ENCODE measurements around the gene TAGLN. TPM values are rescaled to one million over a fixed set of nuclear protein-coding genes. Genes with fewer than 3 reads are reported as not detected.

Gene TAGLN
- total RNA-seq, 1 donor from 2014 or later = 3.2 TPM

- intact Hi-C loops (cut with micrococcal nuclease) = no loop called here
These were observed 15.4 kb downstream of the TAGLN start for GRCh38 chr11:117214404-117215110.

DNA sequence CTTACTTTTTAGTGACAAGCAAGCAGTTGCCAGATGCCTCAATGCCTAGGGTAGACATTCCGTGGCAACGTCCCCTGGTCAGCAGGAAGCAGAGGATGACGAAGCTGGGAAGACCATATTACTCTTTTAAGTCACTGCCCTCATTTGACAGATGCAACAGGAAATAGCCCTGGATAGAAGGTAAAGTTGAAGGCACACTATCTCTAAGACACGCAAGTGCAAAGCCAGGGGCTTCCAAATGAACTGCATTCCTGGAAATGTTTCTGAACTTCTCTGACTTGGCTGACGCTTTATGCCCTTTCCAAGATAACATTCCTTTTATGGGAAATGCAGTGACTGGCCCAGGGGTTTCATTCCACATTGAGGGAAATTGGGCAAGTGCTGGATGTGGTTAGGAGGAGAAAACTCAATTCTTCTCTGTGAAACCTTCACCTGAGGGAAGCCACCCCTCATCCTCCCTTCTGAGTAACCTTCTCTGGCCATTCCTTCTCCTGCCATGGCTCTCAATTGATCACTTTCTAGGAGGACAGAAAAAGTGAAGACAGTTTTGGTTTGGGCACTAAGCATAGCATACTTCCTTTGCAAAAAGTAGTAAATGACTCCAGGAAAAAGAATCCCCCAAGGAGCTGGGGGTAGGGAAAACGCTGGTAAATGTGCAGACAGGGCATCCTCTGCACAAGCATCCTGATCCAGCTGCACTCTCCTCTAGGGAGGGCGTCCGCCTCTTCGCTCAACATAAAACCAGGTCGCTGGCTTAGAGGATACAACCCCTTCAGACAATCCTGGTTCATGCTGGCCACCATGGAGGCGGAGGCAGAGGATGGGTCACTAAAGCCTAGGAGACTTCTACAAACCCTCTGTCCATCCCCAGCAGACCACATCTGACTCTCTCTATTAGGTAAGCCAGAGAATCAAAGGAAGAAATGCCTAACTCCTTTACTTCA, 18.2 kb downstream of the TAGLN start:
- intact Hi-C loops (cut with micrococcal nuclease) = no loop called here

- intact Hi-C loops (cut with micrococcal nuclease) = no loop called here
These were observed 19.2 kb downstream of the TAGLN start for GRCh38 chr11:117218133-117218915.

DNA sequence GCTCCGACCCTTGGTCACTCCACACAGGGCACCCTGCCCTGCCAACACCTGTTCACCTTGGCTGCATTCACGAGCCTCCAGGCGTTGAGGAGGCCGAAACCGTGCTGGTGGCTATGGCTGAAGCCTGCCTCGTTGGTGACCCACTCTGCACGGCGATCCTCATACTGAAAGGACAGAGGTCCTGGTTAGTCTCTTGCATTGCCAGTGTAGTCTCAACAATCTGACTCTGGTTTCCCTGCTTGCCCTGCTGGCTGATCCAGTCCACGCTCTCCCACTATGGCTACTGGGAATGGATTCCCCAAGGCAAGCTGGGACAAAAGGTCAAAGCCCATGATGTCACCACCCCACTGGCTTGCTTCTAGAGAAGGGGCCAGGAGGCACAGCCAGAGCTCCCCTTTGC, 19.8 kb downstream of the TAGLN start:
- intact Hi-C loops (cut with micrococcal nuclease) = no loop called here

- intact Hi-C loops (cut with micrococcal nuclease) = no loop called here
These were observed 20.3 kb downstream of the TAGLN start for GRCh38 chr11:117219455-117219854.

DNA sequence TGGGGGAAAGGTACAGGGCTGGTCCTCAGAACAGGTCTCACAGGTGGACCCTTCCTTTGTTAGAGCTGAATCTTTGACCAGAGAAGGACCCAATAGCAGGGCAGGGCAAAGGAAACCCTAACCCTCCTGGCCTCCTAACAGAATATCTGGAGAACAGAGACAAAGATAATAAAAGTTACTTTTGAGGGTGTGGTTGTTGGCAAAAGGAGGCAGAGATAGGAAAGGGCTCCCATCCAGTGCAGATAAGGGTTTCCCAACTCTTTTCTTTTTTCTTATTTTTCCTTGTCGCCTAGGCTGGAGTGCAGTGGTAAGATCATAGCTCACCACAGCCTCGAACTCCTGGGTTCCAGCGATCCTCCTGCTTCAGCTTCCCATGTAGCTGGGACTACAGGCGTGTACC, 20.8 kb downstream of the TAGLN start:
- intact Hi-C loops (cut with micrococcal nuclease) = no loop called here

DNA sequence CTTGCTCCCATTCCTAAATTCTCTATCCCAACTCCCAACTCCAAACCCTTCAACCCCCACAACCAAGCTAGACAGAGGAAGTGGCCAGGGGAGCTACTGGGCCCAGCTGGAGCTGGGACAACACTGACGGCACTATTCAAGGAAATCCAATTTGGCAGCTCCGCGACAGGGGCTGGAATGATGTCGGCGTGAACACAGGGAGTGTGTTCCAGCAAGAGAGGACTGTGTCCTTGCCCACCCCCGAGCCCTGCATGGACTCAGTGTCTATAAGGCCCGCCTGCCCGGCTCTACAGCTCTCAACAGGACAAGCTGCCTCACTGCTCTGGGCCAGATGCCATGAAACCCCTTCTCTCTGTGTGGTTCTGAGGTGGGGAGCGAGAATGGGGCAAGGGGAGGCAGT, 21.4 kb downstream of the TAGLN start:
- intact Hi-C loops (cut with micrococcal nuclease) = no loop called here

- intact Hi-C loops (cut with micrococcal nuclease) = no loop called here
These were observed 22.0 kb downstream of the TAGLN start for GRCh38 chr11:117220999-117221774.

DNA sequence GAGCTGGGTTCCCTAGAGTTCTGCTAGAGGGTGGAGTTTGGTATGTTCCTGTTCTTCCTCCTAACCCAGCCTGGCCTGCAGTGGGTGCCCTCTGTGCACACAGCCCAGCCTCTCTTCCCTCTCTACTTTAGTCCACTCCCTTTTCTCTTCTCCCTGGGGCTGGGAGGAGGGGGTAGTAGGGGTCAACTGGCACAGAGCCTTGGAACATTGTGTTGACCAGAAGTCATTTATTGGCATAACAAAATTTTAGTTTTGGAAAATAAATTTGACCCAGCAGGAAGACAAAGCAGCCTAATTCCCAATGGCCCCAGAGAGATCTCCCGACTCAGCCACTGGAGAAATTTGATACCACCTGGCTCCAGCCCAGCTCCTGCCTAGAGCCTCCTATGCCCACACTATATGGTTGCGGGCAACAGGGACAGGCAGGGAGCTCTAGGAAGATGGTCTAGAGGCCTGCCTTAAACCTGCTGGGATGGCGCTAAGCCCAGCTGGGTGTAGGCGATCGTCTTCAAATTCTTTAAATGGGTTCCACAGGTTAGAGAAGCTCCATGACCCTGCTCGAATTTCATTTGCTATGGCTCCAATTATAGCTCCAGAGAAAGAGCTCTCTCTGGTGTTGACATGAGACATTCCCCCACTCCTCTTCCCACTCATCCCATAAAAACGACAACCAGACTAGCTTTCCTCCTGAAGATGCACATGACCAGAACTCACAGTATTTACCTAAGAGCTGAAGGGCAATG, 22.8 kb downstream of the TAGLN start:
- intact Hi-C loops (cut with micrococcal nuclease) = no loop called here

DNA sequence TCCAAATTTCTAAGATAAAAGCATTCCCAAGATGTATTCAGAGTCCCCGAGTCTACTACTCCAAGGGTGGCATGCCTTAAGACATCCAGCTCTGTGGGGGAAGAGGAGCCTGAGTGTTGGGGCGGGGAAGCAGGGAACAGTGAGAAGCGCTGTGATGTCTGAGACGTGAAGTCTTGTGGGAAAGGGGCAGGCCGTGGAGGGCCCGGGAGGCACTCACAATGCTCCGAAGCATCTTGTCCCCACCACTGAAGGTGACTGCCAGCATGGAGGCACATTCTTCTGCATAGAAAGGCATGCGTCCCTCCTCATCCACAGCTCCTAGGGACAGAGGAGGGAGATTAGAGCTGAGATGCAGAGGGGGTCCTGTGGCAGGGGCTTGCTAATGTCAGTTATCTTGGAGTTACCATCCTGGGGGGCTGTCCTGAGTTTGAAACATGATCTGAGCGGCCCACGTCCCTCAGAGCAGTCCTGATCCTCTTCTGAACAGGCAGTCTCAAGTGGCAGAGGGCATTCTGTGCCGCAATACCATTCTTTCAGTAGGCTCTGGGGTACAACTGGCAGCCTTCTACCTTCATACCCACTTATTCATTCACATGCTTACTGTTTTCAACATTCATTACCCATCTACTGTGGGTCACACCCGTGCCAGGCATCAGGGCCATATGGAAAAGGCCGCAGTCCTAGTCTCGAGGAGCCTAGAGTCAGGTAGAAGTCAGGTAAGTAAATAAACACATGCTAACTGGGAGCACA, 24.0 kb downstream of the TAGLN start:
- intact Hi-C loops (cut with micrococcal nuclease) = no loop called here

DNA sequence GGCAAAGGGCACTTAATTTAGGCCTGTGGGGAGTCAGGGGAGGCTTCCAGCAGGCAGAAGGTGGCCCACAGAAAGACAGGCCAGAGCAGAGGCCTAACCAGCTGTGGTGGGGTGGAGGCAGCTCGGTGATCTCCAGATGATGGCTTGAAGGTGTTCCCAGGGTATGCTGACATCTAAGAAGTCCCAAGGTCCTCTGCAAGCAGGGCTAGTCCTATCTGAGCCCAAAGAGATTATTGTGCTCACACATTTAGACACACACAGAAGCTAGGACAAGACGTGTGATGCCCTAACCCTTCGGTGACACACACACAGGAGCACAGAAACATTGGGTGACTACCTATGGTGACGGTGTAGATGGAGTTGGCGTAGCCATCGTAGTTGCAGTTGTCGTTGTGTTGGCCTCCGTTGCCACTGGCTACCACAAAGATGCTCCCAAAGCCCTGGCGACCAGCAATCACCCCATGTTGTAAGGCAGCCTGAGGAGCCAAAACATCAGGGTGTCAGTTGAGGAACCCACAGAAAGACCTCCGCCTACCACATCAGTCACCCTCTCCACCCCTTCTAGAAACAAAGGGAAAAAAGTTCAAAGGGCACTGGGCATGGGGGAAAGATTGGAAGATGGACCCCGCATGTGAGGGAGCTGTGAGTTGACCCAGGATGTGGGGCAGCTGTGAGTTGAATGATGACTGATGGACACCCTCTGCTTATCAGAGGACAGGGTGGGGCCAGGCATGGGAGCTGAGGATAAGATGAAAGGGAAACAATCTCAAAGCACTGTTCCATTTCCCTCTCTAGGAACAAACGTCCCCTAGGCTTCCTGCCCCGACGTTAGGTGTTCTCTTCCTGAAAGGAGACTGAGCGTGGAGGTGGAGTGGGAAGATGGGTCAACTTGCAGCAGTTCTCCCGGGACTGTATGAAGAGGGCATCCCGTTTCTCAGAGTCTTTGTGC, 24.8 kb downstream of the TAGLN start:
- intact Hi-C loops (cut with micrococcal nuclease) = no loop called here

- intact Hi-C loops (cut with micrococcal nuclease) = loop anchor here (1.0 kb wide), 3 partner anchors 44 to 345 kb away; no protein-coding TSS in a partner anchor
These were observed 26.5 kb downstream of the TAGLN start for GRCh38 chr11:117225553-117226170.

- intact Hi-C loops (cut with micrococcal nuclease) = loop anchor here (1.0 kb wide), 3 partner anchors 45 to 346 kb away; no protein-coding TSS in a partner anchor
These were observed 27.5 kb downstream of the TAGLN start for GRCh38 chr11:117226388-117227385.

DNA sequence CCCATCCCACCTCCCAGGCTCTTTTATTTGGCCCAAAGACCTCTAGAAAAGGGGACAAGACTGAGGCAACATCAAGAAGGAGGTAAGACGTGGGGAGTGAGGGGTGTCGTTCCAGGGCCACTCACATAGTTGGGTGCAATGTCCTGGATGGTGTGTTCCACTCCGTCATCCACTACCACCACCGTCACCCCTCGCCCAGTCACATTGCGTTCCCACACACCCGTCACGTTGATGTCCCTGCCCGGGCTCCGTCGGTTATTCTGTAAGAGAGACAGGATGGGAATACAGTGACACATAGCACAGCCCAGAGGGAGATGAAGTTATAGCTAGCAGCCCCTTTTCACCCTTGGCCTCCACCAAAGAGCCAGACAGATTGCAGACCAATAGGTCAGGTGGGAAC, 28.9 kb downstream of the TAGLN start:
- intact Hi-C loops (cut with micrococcal nuclease) = no loop called here

- intact Hi-C loops (cut with micrococcal nuclease) = no loop called here
These were observed 30.2 kb downstream of the TAGLN start for GRCh38 chr11:117229411-117229810.

DNA sequence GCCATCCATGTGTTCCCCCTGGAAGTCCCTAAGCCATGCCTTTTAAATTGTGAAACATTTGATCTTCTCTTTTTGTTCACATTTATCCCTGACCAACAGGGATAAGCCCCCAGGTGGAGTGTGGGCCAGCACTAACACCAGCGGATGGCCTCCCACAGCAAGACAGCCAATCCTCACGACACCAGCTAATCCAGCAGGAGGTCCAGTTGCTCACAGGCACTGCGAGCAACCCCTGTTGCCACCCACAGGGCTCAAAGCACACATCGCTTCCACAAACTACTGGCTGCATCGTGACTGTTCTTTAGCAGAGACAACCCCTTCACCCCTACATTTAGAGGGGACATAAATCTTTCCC, 30.7 kb downstream of the TAGLN start:
- intact Hi-C loops (cut with micrococcal nuclease) = loop anchor here (1.0 to 5.0 kb wide), 5 partner anchors 52 to 577 kb away; partner anchors contain the start of genes BUD13, SIDT2 and ZPR1

Measured in T-helper 2 cell treated with Interferon-gamma antibody and Interleukin-4, amounts not matched to agents 100 ng/mL and 5 ng/mL, for 36 hours (primary cell).